ENCODE measurements around the gene HVCN1.

DNA sequence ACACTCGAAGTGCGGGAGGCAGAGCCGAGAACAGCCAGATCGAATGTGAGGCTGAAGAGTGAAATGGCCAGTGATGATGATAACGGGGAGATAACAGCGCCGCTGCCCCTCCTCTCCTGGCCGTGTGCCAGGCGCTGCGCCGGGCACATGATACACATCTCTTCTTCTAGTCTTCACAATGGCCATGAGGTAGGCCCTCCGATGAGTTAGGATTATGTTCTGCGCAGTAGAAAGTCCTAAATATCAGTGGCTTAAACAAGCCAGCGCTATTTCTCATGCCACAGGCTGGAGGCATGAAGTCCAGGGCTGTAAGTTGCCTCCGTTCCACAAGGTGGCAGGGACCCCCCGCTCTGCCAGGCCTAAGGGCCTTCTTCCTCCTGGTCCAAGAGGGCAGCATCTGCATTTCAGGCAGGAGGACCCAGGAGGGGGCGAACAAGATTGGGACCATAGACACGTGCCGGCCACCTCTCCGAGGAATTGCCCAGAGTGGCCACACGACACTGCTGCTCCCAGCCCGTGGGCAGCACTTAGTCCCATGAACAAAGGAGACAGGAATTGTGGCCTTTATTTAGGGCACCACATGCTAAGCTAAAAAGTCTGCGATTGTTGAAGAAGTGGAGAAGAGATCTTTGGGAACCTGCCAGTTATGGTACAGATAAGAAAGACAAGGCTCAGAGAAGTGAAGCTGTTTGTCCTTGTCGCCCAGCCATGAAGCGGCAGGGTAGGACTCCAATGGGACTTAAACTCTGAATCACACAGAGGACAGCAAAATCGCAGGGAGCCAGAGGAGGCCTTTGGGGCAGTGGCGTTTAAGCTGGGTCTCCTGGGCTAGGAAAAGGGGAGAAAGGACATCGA lies 10.9 kb upstream of the HVCN1 start:
- TF ChIP-seq POLR2A (IDR thresholded peaks at IDR 0.05; ENCODE audit: low read depth, low read length) (no peak), POLR2AphosphoS5 (IDR thresholded peaks at IDR 0.05; ENCODE audit: low read depth, low read length) (no peak), SPI1 (IDR thresholded peaks at IDR 0.05; ENCODE audit: low read depth, low read length) (no peak), POU2F2 (IDR thresholded peaks at IDR 0.05; ENCODE audit: low read depth, low read length) (no peak), TAF1 (IDR thresholded peaks at IDR 0.05; ENCODE audit: low read depth, low read length) (no peak)
